NCI-H2227 treated with DMSO at 0.1 percent for 48 hours (cell line): ENCODE measurements around the gene SMIM29.

Experiments used
- DNase-seq: peaks from one replicate; lab custom pipeline; 2025; lab: John Stamatoyannopoulos, UW

SMIM29 gene

GRCh38 chr6:34240329-34241248, 8.2 kb downstream of the SMIM29 start:
- DNase-seq = no peak

- DNase-seq = no peak
Observed at GRCh38 chr6:34239893-34240292, 8.9 kb downstream of the SMIM29 start.

GRCh38 chr6:34239500-34239825, 9.3 kb downstream of the SMIM29 start:
- no peak for DNase-seq

- no peak for DNase-seq
Observed at GRCh38 chr6:34238585-34239499, 10.0 kb downstream of the SMIM29 start.

GRCh38 chr6:34237722-34238584, 10.9 kb downstream of the SMIM29 start:
- no peak for DNase-seq

- DNase-seq = no peak
Observed at GRCh38 chr6:34237316-34237721, 11.5 kb downstream of the SMIM29 start.

GRCh38 chr6:34236443-34237315, 12.1 kb downstream of the SMIM29 start, which contains the start of gene HMGA1:
Gene HMGA1, plus strand, starts transcription at chr6:34236873. Its CDS starts 3,908 bp downstream, at chr6:34240781.
- DNase-seq = peak; percentile 82

GRCh38 chr6:34236131-34236442, 12.7 kb downstream of the SMIM29 start:
- no peak for DNase-seq

GRCh38 chr6:34235307-34236130, 13.3 kb downstream of the SMIM29 start:
- DNase-seq = no peak

GRCh38 chr6:34234667-34235306, 14.0 kb downstream of the SMIM29 start:
- no peak for DNase-seq

- no peak for DNase-seq
Observed at GRCh38 chr6:34233867-34234266, 14.9 kb downstream of the SMIM29 start.

- no peak for DNase-seq
Observed at GRCh38 chr6:34232901-34233300, 15.9 kb downstream of the SMIM29 start.

GRCh38 chr6:34231566-34232336, 17.1 kb downstream of the SMIM29 start:
- DNase-seq = no peak

- DNase-seq = no peak
Observed at GRCh38 chr6:34230653-34231371, 18.0 kb downstream of the SMIM29 start.

- DNase-seq = no peak
Observed at GRCh38 chr6:34229877-34230276, 18.9 kb downstream of the SMIM29 start.

GRCh38 chr6:34227761-34228421, 20.9 kb downstream of the SMIM29 start:
- no peak for DNase-seq

- no peak for DNase-seq
Observed at GRCh38 chr6:34226731-34227586, 21.8 kb downstream of the SMIM29 start.
